Panc1 (cell line): ENCODE measurements around the gene KMT2B. TPM values are rescaled to one million over a fixed set of nuclear protein-coding genes. Genes with fewer than 3 reads are reported as not detected.

Experiments used
- ATAC-seq: fragments of 200-7000 bp; cut with Tn5 transposase; 2 replicates; pipeline ENCODE4 v1.9.1; 2020; ENCODE audit warnings: mild to moderate bottlenecking, moderate library complexity
- BruUV-seq: library from RNA; stranded (reverse); fragments of 400-500 nt; replicated peaks from 2 replicates; lab custom pipeline; 2021; lab: Mats Ljungman, UMichigan
- CTCF ChIA-PET: fragments of 300-600 bp; sonication (Branson Sonifier 250); formaldehyde crosslinking; loops from one replicate; lab custom pipeline; 2022; ENCODE audit warnings: antibody characterized with exemption; lab: Charles Lee
- POLR2A ChIA-PET: fragments of 300-600 bp; sonication (Branson Sonifier 250); formaldehyde crosslinking; loops from one replicate; lab custom pipeline; 2022; ENCODE audit warnings: antibody characterized with exemption; lab: Charles Lee
- DNase-seq: peaks from one replicate; pipeline ENCODE4 v3.0.0-alpha.2; 2010; ENCODE audit warnings: low read depth, low spot score
- H3K27ac ChIP-seq: 2 replicates; pipeline ENCODE4 v1.5.1; 2011; ENCODE audit warnings: mild to moderate bottlenecking, low read length, inconsistent platforms
- H3K27me3 ChIP-seq: fragments of 200-500 bp; sonication (Bioruptor generic); 2 replicates; pipeline ENCODE4 v1.6.0; 2014; ENCODE audit warnings: low read length, inconsistent platforms; ENCODE audit not compliant: control insufficient read depth, insufficient read depth
- H3K36me3 ChIP-seq: fragments of 200-500 bp; sonication (Bioruptor generic); 2 replicates; pipeline ENCODE4 v1.5.1; 2014; ENCODE audit warnings: inconsistent platforms, mild to moderate bottlenecking, low read length, moderate library complexity; ENCODE audit not compliant: control insufficient read depth, insufficient read depth
- H3K4me1 ChIP-seq: 2 replicates; pipeline ENCODE4 v1.5.1; 2011; ENCODE audit warnings: inconsistent platforms, mild to moderate bottlenecking, low read length, moderate library complexity; ENCODE audit not compliant: control insufficient read depth, insufficient read depth
- H3K4me3 ChIP-seq, 2 experiments: 2 replicates each; pipeline ENCODE4 v1.5.1; 2011 to 2012; ENCODE audit warnings: low read depth in 2 of 2, low read length in 2 of 2, mild to moderate bottlenecking in 2 of 2, inconsistent platforms in 1 of 2, moderate library complexity in 1 of 2
- H3K9me3 ChIP-seq: fragments of 200-500 bp; sonication (Bioruptor generic); 2 replicates; pipeline ENCODE4 v1.5.1; 2014; ENCODE audit warnings: low read depth, mild to moderate bottlenecking, inconsistent platforms, low read length, moderate library complexity; ENCODE audit not compliant: control insufficient read depth, insufficient read depth
- POLR2AphosphoS5 ChIP-seq: IDR thresholded peaks from 2 replicates; pipeline ENCODE4 v1.6.1; 2012; ENCODE audit warnings: mild to moderate bottlenecking, low read depth, low read length, moderate library complexity
- SIN3A ChIP-seq: IDR thresholded peaks from 2 replicates; pipeline ENCODE4 v1.6.1; 2012; ENCODE audit warnings: low read depth, mild to moderate bottlenecking, low read length, moderate library complexity, borderline replicate concordance; ENCODE audit not compliant: insufficient read depth
- TCF7L2 ChIP-seq: IDR thresholded peaks from 2 replicates; pipeline ENCODE4 v1.6.1; 2011; ENCODE audit warnings: mild to moderate bottlenecking, low read depth, low read length, inconsistent platforms
- in situ Hi-C: cut with HindIII; loops from 2 replicates; pipeline ENCODE4 v1.10.0; 2016; ENCODE audit warnings: low sequenced_read_pairs, low pct_unique_long_range_greater_than_20kb
- intact Hi-C: fragments of 100-400 bp; cut with micrococcal nuclease; formaldehyde crosslinking; loops from one replicate; pipeline ENCODE4 v1.10.0; 2022; ENCODE audit not compliant: unreplicated experiment
- total RNA-seq: library from RNA; stranded (reverse); gene quantifications from one replicate; pipeline ENCODE4 v1.2.1, GENCODE V29; 2021; ENCODE audit not compliant: unreplicated experiment
- TF ChIP-seq, protein P1 (sequence below): fragments of 450-650 bp; IDR thresholded peaks from 2 replicates; pipeline ENCODE4 v1.5.1; 2017; ENCODE audit warnings: mild to moderate bottlenecking
- TF ChIP-seq, protein P2 (sequence below), 2 experiments: IDR thresholded peaks; 2 replicates each; pipeline ENCODE4 v1.6.1; 2011 to 2012; ENCODE audit warnings: low read depth in 2 of 2, control low read depth in 1 of 2, low read length in 1 of 2, mild to moderate bottlenecking in 1 of 2, moderate library complexity in 1 of 2; ENCODE audit not compliant: insufficient read depth in 1 of 2

KMT2B gene
- total RNA-seq, 1 experiment from 2014 or later, result 68.8 TPM

DNA sequence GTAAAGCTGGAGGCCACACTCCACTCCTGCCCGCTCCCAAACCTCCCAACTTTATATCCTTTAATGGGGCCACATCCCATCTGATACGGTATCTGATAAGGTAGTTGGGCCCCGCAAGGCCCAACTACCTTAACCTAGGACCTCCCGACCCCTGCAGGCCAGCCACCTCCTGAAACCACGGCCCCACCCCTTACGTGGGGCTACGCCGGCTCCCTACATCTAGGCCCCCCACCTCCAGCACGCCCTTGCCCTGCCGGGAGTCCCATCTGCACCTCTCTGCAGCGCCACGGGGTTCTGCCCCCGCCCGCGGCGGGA, 22.3 kb downstream of the KMT2B start:
- Histone ChIP-seq H3K36me3 (peaks cover 3% of the 10 kb centered on the region; the same call in 1 of the 2 replicates), H3K27me3 (no peaks in the 10 kb centered on the region), H3K27ac (peak overlapping the region; percentile 78), H3K4me1 (peaks cover 18% of the 10 kb centered on the region), H3K9me3 (no peaks in the 10 kb centered on the region), H3K4me3 (peak overlapping the region; percentile 67 to 79)
- BruUV-seq, result no TSS peak
- intact Hi-C loops, result no loop called here
- ChIA-PET POLR2A (no interaction called here), CTCF (interaction anchor here (0.6 to 0.7 kb wide), 2 partner anchors 391 to 616 kb away, joined by 3 read pairs; no protein-coding TSS in a partner anchor)
- in situ Hi-C loops, result no loop called here
- TF ChIP-seq POLR2AphosphoS5, result no peak
- TF ChIP-seq TCF7L2, result no peak
- TF ChIP-seq, protein P1, sequence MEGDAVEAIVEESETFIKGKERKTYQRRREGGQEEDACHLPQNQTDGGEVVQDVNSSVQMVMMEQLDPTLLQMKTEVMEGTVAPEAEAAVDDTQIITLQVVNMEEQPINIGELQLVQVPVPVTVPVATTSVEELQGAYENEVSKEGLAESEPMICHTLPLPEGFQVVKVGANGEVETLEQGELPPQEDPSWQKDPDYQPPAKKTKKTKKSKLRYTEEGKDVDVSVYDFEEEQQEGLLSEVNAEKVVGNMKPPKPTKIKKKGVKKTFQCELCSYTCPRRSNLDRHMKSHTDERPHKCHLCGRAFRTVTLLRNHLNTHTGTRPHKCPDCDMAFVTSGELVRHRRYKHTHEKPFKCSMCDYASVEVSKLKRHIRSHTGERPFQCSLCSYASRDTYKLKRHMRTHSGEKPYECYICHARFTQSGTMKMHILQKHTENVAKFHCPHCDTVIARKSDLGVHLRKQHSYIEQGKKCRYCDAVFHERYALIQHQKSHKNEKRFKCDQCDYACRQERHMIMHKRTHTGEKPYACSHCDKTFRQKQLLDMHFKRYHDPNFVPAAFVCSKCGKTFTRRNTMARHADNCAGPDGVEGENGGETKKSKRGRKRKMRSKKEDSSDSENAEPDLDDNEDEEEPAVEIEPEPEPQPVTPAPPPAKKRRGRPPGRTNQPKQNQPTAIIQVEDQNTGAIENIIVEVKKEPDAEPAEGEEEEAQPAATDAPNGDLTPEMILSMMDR, result no peak
- ATAC-seq (peak; percentile 47), DNase-seq (no peak)

DNA sequence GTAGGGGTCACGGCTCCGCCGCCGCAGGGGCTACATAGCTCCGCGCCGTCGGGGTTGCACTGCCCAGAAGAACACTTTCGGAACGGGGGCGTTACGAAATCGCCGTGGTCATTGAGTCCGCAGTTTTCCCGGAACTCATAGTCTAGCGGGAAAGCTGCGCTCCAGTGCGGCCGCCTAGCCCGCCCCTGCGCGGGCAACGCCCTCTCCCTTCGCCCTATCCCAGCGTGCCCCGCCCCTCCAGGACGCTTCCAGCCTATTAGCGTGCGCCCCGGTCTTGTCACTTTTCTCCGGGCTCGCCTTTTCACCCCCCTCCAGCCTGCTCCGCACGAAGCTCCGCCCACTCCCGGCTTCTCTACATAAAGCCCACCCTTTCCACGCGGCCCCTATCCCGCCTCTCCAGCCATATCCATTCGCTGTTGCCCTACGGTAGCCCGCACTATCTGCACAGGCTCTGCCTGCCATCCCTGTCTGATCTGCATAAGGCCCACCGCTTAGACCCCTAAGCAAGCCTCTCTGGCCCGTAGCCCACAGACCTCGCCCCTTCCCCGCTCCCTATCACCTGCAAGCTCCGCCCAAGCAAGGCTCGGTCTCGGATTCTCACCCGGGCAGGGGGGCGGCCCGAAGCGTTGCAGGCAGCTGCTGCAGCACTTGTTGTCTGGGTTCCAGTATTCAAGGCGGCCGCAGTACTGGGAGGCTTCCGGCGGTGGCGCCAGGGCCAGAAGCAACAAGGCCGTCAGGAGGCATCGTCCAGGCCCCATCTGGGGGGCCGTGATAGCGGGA, 22.8 kb downstream of the KMT2B start:
- intact Hi-C loops (no loop called here), in situ Hi-C loops (no loop called here)
- peak overlapping the region; percentile 78 for H3K27ac ChIP-seq
- H3K36me3 ChIP-seq, result peaks cover 3% of the 10 kb centered on the region; the same call in 1 of the 2 replicates
- CTCF ChIA-PET, result interaction anchor here (0.6 to 0.7 kb wide), 2 partner anchors 390 to 616 kb away, joined by 3 read pairs; no protein-coding TSS in a partner anchor
- no peaks in the 10 kb centered on the region for H3K9me3 ChIP-seq
- DNase-seq, result peak; percentile 73
- H3K27me3 ChIP-seq, result no peaks in the 10 kb centered on the region
- peaks cover 18% of the 10 kb centered on the region for H3K4me1 ChIP-seq
- TF ChIP-seq, protein P2, sequence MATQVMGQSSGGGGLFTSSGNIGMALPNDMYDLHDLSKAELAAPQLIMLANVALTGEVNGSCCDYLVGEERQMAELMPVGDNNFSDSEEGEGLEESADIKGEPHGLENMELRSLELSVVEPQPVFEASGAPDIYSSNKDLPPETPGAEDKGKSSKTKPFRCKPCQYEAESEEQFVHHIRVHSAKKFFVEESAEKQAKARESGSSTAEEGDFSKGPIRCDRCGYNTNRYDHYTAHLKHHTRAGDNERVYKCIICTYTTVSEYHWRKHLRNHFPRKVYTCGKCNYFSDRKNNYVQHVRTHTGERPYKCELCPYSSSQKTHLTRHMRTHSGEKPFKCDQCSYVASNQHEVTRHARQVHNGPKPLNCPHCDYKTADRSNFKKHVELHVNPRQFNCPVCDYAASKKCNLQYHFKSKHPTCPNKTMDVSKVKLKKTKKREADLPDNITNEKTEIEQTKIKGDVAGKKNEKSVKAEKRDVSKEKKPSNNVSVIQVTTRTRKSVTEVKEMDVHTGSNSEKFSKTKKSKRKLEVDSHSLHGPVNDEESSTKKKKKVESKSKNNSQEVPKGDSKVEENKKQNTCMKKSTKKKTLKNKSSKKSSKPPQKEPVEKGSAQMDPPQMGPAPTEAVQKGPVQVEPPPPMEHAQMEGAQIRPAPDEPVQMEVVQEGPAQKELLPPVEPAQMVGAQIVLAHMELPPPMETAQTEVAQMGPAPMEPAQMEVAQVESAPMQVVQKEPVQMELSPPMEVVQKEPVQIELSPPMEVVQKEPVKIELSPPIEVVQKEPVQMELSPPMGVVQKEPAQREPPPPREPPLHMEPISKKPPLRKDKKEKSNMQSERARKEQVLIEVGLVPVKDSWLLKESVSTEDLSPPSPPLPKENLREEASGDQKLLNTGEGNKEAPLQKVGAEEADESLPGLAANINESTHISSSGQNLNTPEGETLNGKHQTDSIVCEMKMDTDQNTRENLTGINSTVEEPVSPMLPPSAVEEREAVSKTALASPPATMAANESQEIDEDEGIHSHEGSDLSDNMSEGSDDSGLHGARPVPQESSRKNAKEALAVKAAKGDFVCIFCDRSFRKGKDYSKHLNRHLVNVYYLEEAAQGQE (IDR thresholded peaks at IDR 0.05; ENCODE audit: insufficient read depth in 1 of 2, low read depth in 2 of 2, low read length in 1 of 2), result peak in 1 of 2 experiments; percentile 18; a peak in 1 of 4 replicates
- TF ChIP-seq, protein P1, result no peak; the same call in 1 of the 2 replicates
- TF ChIP-seq TCF7L2 (no peak), SIN3A (peak; percentile 95; the same call in 1 of the 2 replicates), POLR2AphosphoS5 (peak; percentile 42)
- peak overlapping the region; percentile 67 to 79 for H3K4me3 ChIP-seq
- POLR2A ChIA-PET, result no interaction called here
- BruUV-seq, result no TSS peak
- peak; percentile 87 for ATAC-seq
